Inflammatory macrophage treated with lipopolysaccharide for 1 hour (primary cell): ENCODE data around the gene ABCA1.
"Not testable (repeated sequence)": the region's sequence is repeated elsewhere in the genome, so short reads cannot be mapped to it uniquely, and the experiment has no call there.

Experiments used
- DNase-seq, 2 donors: peaks; one replicate each; pipeline ENCODE4 v3.0.0-alpha.2; 2020 to 2022

Gene ABCA1

DNA sequence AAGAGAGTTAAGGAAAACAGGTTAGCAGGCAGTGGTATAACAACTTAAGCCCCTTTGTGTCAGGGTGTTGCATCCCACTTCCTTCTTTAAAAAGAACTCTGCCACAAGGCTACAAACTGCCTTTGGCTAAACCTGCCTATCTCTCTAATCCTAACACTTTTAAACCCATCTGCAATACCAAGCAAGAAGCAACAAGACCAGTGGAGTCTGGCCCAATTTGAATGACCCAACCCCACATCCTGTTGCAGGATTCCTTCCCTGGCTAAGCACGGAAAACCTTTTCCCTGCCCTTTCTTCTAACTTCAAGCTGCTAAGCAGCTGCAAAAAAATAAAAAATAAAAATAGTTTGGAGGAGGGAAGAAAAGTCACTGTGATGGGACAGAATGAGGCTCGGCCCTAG, 27.1 kb downstream of the ABCA1 start:
- no peak for DNase-seq

DNA sequence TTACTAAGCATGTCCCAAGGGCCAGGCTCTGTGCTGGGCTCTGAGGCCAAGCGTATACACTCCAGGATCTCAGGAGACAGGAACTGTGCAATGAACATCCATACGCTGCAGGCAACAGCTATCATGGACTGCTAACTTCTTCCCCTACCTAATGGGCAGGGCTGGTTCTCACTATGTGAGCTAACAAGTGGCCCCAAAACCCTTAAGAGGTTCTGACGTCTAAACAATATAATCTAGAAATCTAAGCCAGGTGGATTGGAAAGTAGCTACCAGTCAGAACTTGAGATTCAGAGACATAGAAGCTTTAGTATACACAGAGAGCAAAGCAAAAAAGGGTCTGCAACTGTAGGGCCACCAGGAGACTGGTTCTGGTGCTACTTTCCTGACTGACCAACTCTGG, 27.6 kb downstream of the ABCA1 start:
- DNase-seq = no peak

DNA sequence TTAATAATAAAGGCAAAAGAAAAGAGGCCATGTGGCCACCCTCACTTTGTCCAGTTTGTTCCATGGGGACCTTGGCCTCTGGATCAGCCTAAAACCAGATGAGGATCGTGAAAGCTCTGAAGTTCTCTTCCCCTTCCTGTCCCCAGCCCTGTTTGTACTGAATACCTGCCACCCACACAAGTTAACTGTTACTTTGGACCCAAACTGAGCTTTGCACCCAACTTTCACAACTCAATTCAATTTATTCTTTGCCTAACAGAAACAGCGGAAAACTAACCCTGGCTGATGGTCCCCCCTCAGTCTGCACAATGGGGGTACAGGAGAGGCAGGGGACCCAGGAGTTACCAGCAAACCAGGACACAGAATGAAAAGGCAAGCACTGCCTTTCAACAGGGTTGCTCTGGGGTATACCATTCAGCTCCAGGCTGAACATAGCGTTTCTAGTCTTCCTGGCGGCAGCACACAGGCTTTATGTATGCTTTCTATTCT, 28.2 kb downstream of the ABCA1 start:
- DNase-seq = no peak

DNA sequence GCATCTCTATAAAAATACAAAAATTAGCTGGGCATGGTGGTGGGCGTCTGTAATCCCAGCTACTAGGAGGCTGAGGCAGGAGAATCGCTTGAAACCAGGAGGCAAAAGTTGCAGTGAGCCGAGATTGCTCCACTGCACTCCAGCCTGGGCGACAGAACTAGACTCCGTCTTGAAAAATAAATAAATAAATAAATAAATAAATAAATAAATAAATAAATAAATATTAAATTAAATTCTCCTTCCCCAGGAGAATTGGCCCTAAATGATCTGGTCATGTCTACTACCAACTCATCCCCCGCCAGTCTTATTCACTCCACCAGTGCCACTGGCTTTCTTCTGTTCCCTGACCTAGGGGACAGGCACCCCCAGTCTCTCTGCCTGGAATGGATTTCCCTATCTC, 29.6 kb downstream of the ABCA1 start:
- not testable (repeated sequence) for DNase-seq

DNA sequence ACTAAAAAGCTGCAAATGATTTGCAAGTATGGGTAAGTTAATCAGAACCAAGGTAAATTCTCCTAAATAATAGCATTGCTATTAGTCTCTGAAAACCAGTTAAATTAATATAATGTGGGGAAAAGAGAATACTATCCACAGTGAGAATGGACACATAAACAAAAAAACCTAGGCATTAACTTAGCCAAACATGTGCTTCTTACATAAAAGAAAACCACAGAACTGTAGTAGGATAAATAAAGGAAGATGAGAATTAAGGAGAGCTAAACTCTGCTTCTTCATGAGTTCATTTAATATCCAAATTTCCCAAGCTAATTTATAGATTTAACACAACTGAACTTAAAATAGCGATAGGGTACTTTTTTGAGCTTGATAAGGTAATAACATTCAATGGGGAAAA, 31.8 kb downstream of the ABCA1 start:
- DNase-seq = no peak

DNA sequence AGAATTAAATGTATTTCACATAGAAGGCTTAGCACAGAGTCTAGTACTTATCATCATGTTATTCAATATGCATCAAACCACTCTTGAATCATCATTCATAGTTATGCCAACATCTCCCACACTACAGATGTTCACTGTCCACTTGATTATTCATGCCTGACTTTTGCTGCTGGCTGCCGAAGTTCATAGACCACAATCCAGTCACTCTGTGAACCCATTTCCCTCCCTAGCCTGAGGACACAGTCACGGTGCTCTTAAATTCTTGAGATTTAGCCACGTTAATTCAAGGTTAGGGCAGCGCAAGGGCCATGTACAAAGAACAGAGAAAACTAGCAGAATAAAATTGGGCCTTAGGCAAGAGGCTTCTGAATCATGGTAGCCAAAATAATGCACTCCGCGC, 32.4 kb downstream of the ABCA1 start:
- DNase-seq = no peak

DNA sequence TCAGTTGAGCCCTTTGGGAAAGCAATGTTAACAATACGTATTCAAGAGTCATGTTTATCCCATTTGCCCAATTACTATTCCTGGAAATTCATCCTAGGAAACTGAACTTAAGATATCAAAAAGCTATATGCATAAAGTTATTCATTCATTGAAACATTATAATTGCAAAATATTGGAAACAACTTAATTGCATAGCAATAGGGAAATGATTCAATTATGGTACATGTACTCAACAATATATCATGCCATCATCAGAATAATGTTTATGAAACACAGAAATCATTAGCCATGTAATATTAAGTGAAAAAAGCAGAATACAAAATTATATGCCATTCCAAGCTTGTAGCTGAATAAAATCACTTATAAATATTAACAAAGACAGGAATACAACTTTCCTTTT, 35.3 kb downstream of the ABCA1 start:
- peak; percentile 65 to 91 for DNase-seq

DNA sequence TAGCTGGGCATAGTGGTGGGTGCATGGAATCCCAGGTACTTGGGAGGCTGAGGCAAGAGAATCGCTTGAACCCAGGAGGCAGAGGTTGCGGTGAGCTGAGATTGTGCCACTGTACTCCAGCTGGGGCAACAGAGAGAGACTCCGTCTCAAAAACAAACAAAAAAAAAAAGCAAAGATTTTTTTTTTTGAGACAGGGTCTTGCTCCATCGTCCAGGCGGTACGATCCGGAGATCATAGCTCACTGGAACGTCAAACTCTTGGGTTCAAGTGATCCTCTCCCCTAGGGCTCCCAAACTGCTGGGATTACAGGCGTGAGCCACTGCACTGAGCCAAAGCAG, 37.6 kb downstream of the ABCA1 start:
- no peak for DNase-seq

DNA sequence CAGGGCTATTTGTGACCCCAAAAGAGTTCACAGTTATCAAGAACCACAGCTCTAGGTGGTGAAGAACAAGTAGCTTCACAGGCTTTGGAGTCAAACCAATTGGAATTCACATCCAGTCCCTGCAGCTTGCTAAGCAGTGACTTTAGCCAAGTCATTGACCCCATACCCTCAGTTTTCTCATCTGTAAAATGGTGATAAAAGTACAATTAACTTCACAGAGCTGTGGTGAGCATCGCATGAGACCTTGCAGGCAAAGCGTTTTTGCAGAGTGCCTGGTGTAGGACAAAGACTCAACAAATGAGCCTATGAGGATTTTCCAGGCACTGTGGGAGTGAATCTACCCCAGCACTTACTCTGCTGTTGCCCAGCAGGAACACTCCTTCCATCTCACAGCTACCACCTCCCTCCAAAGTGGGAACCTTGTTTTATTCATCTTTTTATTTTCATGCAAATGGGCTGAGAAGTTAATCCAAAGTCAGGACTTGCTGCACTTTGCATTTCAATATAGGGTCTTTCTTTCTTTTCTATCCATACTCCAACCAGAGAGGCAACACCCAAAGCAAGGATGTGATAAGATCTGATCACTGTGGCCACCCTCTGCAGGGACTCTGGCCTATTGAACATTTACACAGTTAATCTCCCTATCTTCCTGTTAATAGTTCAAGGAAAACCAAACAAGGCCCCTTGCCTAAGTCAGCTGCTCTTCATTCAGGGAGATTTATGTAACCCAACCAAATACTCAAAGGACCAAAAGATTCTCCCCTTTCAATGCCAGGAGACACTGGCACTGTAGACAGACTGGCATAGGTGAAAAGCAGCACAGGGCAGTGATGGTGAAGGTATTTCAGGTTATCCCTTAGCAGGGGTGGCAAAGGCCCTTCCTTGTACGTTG, 41.9 kb downstream of the ABCA1 start:
- DNase-seq = no peak

DNA sequence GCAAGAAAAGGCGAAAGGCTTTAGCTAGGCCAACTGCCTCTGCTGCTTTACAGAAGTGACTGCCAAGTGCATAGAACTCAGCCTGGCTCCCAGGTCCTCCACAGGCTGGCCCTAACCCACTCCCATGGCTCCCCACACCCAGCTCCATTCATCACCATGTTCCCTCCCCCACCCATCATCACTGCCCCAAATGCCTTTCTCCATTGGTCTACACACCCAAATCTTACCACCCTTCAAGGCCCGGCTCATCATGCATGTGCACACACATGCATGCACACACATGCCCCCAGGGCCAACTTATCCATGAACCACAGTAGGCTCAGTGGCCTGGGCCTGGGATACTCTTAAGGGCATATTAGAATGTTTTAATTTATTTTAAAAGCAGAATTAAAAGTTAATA, 44.8 kb downstream of the ABCA1 start:
- no peak for DNase-seq

DNA sequence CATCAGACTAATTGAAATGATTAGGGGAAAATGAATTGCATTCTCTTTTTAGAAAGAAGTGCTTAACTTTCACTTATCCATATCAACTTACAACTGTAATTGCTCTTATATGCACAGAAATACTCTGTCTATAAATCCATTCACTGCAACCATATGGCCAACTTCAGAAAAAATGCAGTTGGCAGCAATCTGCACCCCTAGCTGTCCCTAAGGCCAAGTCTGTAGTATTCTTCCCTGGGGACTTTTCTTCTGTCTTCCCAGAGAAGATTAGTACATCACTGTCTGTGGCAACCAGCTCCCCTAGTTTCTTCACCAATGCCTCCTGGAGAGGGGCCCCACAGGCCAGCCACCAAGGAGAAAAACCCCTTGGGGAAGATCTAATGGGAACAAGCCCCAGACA, 45.4 kb downstream of the ABCA1 start:
- DNase-seq = no peak

DNA sequence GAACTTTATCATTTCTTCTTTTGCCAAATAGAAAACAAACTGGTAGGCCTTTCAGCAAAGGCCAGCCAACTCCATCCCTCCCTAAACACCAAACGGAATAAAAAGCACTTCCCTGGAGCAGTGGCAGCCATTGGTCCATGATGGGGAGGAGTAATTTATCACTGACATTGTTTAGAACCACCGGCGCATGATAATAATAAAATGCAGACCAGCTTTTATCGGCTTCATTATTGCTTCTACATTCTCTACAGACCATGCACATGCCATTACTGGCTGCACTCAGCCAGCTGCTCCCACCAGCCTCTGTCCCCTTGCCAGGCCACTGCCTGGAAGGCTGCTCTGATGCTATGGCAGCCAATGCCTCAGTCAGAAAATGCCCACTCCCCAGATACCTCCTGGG, 45.9 kb downstream of the ABCA1 start:
- no peak for DNase-seq

DNA sequence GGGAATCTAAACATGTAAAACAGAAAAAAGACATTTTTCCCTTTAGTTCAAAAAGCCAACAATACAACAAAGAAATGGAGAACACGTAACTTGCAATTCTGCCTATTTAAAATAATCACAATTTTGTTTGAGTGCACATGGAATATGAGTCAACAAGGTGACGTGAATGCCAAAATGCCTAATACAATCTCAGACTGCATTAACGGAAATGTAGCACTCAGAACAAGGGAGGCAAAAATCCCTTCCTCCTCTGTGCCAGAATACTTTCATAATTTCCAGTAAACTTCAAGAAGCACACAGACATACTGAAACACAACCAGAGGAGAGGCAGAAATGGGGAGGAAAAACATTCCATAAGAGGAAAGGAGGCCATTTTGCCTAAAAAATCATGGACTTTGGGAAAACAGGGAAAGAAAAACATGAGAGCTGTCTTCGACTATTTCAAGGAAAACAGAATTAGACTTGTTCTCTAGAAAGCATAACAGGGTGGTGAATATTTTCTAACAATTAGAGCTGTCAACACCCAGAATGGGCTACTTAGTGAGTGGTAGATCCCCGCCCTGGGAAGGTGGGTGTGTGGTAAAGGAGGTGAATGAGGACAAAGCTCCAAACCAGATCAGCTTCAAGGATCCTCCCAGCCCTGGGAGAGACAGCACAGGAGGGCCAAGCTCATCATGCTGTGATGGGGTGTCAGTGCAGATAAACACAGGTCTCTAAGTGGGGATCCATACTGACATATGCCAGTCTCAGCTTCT, 48.2 kb downstream of the ABCA1 start:
- DNase-seq = no peak

DNA sequence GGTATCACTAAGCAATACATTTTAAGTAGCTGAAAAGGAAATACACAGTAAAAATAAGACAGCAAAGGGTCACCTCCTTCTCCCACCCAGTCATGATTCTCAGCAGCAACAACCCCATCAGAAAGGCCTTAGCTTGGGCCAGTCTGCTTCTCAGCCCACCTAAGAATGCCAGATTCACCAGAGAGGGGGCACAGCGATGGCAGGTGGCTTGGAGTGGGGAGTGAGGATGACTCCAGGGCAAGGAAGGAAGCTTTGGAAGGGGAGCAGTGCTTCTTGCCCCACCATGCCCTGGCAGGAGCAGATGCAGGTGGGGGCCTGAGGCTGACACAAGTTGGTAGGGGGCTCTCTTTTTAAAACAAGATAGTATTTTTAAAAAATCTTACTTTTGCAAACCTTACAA, 51.4 kb downstream of the ABCA1 start:
- no peak for DNase-seq

DNA sequence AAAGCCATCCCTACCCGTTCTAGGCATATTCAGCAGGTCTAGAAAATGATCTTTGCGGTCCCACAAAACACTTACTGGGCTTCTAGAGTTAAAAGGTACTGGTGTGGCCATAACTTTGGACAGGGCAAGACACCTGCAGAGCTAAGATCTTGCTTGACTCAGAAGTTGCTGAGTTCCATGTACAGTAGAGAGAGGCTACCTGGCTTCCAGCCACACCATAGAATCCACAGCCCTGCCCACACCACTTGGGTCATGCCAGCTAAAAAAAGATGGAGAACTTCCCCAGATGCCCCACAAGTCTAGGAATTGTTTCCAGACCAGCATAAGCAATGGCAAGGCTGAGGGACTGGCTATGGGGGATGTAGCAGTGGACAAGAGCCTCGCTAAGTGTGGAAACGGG, 52.1 kb downstream of the ABCA1 start:
- no peak for DNase-seq

DNA sequence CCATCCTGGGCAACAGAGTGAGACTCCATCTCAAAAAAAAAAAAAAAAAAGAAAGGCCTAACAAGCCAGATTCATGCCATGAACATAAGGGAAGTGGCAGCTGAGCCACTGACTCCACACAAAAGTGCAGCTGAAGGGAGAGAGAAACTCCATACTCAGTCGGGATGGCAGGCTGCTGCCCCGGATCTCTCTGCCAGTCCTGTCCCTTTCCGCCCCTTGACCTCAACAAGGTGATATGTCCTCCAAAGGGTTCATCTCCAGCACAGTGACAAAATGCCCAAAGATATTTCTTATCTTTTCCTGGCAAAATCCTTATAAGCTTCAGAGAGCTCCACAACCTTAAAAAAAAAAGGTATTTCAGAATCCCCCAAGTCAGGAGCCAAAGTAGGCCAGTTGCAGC, 52.6 kb downstream of the ABCA1 start:
- no peak for DNase-seq

DNA sequence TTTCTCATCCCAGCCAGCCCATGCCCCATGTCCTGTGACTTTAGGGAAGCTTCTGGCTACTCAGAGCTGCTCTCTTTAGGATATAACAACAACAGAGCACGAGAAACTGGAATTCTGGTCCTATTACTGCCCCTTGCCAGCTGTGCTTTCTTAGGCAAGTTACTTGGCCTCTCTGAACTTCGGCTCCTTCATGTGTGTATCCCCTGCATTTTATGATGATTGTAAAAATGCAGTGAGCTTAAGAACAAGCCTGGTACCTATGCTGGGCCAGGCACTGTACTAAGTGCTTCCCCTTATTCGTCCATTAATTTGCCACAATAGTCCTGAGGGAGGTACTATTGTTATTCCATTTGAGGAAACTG, 54.5 kb downstream of the ABCA1 start:
- DNase-seq = no peak

DNA sequence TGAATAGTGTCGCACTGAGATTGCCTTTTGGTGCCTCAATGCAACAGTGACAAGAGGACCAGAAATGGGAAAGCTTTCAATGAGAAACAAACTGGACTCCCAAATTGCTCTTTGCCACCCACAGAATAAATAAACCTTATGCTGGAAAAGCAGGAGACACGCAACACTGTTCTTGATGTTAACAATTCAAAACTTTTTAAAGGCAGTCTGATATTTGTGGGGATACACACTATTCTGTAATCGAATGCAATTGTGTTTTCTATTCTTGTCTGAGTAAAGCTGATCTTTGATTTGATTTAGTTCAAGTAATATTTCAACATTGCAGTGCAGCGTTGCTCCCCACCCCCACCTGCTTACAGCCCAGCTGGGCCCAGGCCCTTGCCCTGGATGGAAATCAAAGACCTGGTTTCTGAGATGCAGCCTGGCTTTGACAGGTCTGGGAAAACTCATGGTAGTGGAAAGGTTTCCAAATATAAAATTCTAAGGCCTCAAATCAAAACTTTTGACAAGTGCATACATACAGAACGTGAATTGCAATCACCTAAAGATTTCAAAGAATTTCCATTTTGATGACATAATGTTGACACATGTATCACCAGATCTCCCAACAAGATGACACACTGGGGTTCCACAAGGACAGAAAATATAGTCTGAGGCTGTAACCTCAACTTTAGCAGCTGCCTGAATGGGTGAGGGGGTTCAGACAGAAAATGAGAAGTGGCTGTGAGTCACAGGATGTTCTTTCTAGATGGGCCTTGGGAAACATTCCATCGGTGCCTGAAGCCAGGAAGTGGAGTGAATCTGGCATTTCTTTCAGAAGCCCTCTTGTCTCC, 55.1 kb downstream of the ABCA1 start:
- peak; percentile 95 to 100 for DNase-seq

DNA sequence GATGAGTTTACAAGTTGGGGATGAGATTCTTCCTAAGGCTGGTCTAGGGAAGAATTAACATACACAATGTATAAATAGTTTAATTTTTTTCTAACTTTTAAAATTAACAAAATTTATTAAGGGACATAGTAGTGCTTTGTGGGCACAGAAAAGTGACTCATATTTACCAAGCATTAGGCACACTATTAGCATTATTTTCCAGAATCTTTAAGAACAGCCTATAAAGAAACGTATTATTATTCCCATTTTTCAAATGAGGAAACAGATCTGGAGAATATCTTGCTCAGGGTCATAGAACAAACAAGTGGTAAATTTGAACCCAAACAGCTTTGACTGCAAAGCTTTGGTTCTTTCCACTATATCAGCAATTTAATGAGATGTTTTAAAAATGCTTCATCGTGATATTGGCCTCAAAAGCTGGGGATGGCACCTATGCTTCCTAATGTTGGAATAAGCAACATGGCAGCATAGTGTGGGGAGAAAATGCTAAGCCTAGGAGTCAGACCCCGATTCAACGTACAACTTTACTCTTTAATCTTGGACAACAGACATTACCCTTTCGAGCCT, 55.9 kb downstream of the ABCA1 start:
- no peak for DNase-seq

DNA sequence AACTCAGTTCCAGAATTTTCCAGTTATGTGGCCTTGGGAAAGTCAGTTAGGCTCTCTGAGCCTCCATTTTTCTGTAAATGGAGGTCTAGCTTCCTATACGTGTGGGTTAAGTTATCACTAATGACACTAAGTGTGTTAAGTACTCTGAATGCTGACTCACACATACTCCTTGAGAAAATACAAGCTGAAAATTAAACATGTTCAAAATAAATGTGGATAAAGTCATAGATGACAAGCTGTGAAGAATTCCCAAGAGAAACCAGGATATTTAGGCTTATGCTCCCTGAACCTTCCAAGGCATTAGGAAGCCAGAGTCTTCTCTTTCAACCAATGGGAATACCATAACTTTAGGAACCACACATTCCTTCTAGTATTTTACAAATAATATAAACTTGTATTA, 58.1 kb downstream of the ABCA1 start:
- DNase-seq = no peak

DNA sequence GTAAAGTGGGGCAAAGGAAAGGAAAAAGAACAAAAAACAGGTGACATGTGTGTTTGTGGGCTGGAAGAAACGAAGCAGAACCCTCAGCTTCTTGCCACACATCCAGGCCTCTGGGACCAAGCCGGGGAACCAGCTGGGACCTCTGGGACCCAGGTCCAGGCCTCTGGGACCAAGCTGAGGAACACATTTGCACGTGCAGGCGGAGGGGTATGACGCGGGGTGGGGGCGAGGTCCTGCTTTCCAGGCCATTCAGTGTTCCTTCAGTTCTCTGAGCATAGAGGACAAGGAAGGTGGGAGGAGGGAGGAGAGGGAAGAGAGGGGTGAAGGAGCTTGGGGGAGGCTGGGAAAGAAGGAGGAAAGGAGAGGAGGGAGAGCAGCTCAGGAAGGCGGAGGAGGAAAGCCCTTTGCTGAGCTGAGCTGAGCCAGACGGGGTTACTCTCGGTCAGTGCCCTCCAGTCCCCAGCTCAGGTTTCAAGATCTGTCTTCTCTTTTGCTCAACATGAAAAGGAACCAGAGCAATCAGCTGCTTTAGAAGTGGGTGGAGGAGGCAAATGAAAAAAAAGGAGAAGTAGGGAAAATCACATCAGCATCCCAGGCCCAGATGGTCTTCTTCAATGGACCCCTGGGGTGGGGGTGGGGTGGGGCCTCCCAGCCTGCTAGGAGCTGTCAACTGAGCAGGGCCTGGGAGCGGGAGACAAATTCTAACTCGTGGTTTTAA, 59.1 kb downstream of the ABCA1 start:
- DNase-seq = peak; percentile 89 to 97

DNA sequence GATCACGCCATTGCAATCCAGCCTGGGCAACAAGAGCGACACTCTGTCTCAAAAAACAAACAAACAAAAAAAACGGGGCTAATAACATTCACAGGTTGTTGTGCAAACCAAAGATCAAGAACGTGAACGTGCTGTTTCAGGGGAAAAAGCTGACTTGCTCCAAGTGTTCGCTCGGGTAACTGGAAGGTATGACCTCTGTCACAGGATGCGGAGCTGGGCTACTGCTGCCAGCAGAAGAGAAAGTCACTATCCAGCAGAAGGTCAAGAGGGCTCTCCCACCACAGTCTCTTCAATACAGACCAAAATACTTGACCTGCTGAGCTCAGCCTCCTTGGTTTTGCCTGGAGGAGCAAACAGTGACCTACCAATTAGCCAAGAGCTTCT, 59.7 kb downstream of the ABCA1 start:
- no peak for DNase-seq

DNA sequence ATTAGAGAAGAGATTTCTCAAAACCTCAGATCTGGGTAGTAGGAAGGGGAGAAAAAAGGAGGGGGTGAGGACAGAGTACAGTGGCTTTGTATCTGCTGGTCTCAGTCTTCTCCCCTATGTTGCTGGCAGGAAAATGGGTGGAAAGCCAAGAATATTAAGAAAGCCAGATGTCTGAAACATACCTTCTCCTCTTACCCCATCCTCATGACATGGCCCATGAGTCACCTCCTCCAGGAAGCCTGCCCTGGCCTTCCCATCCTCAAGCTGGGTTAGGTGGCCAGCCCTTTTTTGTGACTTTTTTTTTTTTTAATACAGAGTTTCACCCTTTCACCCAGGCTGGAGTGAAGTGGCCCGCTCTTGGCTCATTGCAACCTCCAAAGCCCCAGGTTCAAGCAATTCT, 61.8 kb downstream of the ABCA1 start:
- DNase-seq = peak; percentile 57 to 80
